ENCODE results near the gene KLRF1. TPM values are rescaled to one million over a fixed set of nuclear protein-coding genes. Genes with fewer than 3 reads are reported as not detected.

KLRF1 gene
- polyA plus RNA-seq, 1 of the 3 experiments (the other 2 are of a cell fraction) = not detected

- TF ChIP-seq EP300 (IDR thresholded peaks at IDR 0.05; ENCODE audit: borderline replicate concordance in 1 of 2, low read depth in 1 of 2, low read length in 1 of 2) = no peak
- TF ChIP-seq TEAD4 (IDR thresholded peaks at IDR 0.05; ENCODE audit: borderline replicate concordance, insufficient read depth) = no peak
- TF ChIP-seq PBX3 (IDR thresholded peaks at IDR 0.05) = no peak
- no peak for TF ChIP-seq TAF1 (IDR thresholded peaks at IDR 0.05; ENCODE audit: borderline replicate concordance, low read depth, low read length)
- TF ChIP-seq ELF1 (IDR thresholded peaks at IDR 0.05) = no peak
- no peak for TF ChIP-seq RCOR1 (IDR thresholded peaks at IDR 0.05; ENCODE audit: low read length)
- no peak for TF ChIP-seq MAX (IDR thresholded peaks at IDR 0.05; ENCODE audit: low read depth)
- TF ChIP-seq JUND (IDR thresholded peaks at IDR 0.05) = no peak
Observed at GRCh38 chr12:9784816-9785215, 42.5 kb upstream of the KLRF1 start (continued).

GRCh38 chr12:9786726-9787717 is 40.3 kb upstream of the KLRF1 start:
- DNase-seq = no peak
- WGBS (ENCODE audit: low lambda C conversion rate) = 41% methylated on average over 6 of the region's 6 CpGs
- ChIA-PET POLR2A (no interaction called here), CTCF (no interaction called here)
- H3K9ac ChIP-seq = no peak overlapping the region
- H3F3A ChIP-seq (replicated peaks; ENCODE audit: insufficient read depth) = no peaks in the 10 kb centered on the region
- H3K4me2 ChIP-seq = no peak overlapping the region
- no peaks in the 10 kb centered on the region for H4K20me1 ChIP-seq (ENCODE audit: insufficient read depth)
- no peaks in the 10 kb centered on the region for H3K79me2 ChIP-seq (ENCODE audit: insufficient read depth)
- H2AFZ ChIP-seq (ENCODE audit: low read depth) = no peak overlapping the region
- H3K9me3 ChIP-seq = no peaks in the 10 kb centered on the region
- H3K4me1 ChIP-seq (ENCODE audit: control insufficient read depth in 1 of 2, insufficient read depth in 2 of 2, low read depth in 1 of 2, low read length in 1 of 2) = no peaks in the 10 kb centered on the region
- no peak overlapping the region for H3K4me3 ChIP-seq (ENCODE audit: low read depth in 2 of 2, low read length in 1 of 2)
- no peaks in the 10 kb centered on the region for H3K9me2 ChIP-seq
- peaks cover 9% of the 10 kb centered on the region; the same call in 1 of the 2 replicates for H3K27me3 ChIP-seq (ENCODE audit: insufficient read depth)
- no peaks in the 10 kb centered on the region for H3K36me3 ChIP-seq (replicated peaks in 1 of 2; ENCODE audit: control insufficient read depth in 1 of 2, insufficient read depth in 2 of 2, low read length in 1 of 2)
- no peak overlapping the region for H3K27ac ChIP-seq (ENCODE audit: low read depth in 2 of 2, low read length in 1 of 2)
- no peak for TF ChIP-seq SIN3A (IDR thresholded peaks at IDR 0.05; ENCODE audit: borderline replicate concordance, low read depth, low read length)
- no peak for TF ChIP-seq SMC3 (IDR thresholded peaks at IDR 0.05; ENCODE audit: low read depth, low read length)
- no peak for TF ChIP-seq ELF1 (IDR thresholded peaks at IDR 0.05)
- no peak for TF ChIP-seq GABPA (IDR thresholded peaks at IDR 0.05; ENCODE audit: low read depth)
- no peak for TF ChIP-seq TEAD4 (IDR thresholded peaks at IDR 0.05; ENCODE audit: borderline replicate concordance, insufficient read depth)
- TF ChIP-seq TAF1 (IDR thresholded peaks at IDR 0.05; ENCODE audit: borderline replicate concordance, low read depth, low read length) = no peak
- TF ChIP-seq RFX5 (IDR thresholded peaks at IDR 0.05; ENCODE audit: low read length) = no peak
- TF ChIP-seq USF1 (IDR thresholded peaks at IDR 0.05; ENCODE audit: borderline replicate concordance, low read depth) = no peak
- no peak for TF ChIP-seq YY1 (IDR thresholded peaks at IDR 0.05; ENCODE audit: low read depth)
- no peak for TF ChIP-seq TCF12 (IDR thresholded peaks at IDR 0.05)
- no peak for TF ChIP-seq CTCF (IDR thresholded peaks at IDR 0.05)
- no peak for TF ChIP-seq REST (IDR thresholded peaks at IDR 0.05; ENCODE audit: low read depth, low read length)
- no peak for TF ChIP-seq USF2 (IDR thresholded peaks at IDR 0.05; ENCODE audit: borderline replicate concordance, low read depth, low read length)
- TF ChIP-seq ZBTB33 (IDR thresholded peaks at IDR 0.05; ENCODE audit: borderline replicate concordance, low read depth) = no peak
